ENCODE measurements around the gene ARGLU1. TPM values are rescaled to one million over a fixed set of nuclear protein-coding genes. Genes with fewer than 3 reads are reported as not detected.
A peak's percentile ranks its signal among the peaks of the same experiment; 100 is the strongest.

Gene ARGLU1, protein sequence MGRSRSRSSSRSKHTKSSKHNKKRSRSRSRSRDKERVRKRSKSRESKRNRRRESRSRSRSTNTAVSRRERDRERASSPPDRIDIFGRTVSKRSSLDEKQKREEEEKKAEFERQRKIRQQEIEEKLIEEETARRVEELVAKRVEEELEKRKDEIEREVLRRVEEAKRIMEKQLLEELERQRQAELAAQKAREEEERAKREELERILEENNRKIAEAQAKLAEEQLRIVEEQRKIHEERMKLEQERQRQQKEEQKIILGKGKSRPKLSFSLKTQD
- 142 and 148 TPM in 2 replicates for total RNA-seq
- long read RNA-seq, full-length matches to known transcripts: 91 of 161 reads
- long read RNA-seq, partial matches to known transcripts: 61 of 161 reads
- long read RNA-seq, other reads (novel, unspliced or antisense): 9 of 161 reads

DNA sequence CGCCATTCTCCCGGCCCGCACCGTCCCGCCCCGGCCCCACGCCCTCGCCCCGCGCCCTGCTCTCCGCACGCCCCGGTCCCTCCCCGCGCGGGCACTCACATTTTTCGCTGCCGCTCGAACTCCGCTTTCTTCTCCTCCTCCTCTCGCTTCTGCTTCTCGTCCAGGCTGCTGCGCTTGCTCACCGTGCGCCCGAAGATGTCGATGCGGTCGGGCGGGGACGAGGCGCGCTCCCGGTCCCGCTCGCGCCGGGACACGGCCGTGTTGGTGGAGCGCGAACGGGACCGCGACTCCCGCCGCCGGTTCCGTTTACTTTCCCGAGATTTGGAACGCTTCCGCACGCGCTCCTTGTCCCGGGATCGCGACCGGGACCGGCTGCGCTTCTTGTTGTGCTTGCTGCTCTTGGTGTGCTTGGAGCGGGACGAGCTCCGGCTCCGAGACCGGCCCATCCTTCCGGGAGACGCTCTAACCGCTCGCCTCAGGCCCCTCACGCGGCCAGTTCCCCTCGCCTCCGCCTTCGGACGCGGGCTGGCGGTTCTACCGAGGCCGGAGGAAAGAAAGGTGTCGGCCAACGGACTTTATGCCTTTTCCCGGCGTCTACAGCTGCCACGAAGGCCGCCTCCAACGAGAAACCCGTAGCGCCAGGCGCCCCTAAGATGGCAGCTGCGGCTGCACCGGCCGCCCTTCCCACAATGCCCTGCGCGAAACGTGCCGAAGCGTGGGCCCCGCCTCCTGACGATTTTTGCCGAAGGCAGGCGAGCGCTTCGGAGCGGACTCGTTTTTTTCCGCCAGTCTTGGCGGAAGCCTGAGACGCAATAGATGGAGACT lies at the start of gene ARGLU1:
Gene ARGLU1, minus strand, starts transcription at position 664 of the 825 bp plus-strand sequence. Its CDS starts 218 bp downstream, at position 446.
- peak; percentile 97 for DNase-seq (ENCODE audit: low read depth, low spot score)
- H3K27me3 Mint-ChIP-seq (ENCODE audit: low read depth): no peaks in the 10 kb centered on the region
- TF ChIP-seq, protein P1, sequence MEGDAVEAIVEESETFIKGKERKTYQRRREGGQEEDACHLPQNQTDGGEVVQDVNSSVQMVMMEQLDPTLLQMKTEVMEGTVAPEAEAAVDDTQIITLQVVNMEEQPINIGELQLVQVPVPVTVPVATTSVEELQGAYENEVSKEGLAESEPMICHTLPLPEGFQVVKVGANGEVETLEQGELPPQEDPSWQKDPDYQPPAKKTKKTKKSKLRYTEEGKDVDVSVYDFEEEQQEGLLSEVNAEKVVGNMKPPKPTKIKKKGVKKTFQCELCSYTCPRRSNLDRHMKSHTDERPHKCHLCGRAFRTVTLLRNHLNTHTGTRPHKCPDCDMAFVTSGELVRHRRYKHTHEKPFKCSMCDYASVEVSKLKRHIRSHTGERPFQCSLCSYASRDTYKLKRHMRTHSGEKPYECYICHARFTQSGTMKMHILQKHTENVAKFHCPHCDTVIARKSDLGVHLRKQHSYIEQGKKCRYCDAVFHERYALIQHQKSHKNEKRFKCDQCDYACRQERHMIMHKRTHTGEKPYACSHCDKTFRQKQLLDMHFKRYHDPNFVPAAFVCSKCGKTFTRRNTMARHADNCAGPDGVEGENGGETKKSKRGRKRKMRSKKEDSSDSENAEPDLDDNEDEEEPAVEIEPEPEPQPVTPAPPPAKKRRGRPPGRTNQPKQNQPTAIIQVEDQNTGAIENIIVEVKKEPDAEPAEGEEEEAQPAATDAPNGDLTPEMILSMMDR (conservative IDR thresholded peaks at IDR 0.05): no peak
- H3K4me1 Mint-ChIP-seq: peaks cover 56% of the 10 kb centered on the region
- H3K9me3 Mint-ChIP-seq: peaks cover 5% of the 10 kb centered on the region
- H3K4me3 Mint-ChIP-seq: peak within 1 kb of the TSS; percentile 98
- H3K27ac Mint-ChIP-seq (ENCODE audit: unreplicated experiment): peak within 1 kb of the TSS; percentile 97
- H3K36me3 Mint-ChIP-seq (ENCODE audit: low read depth): peaks cover 3% of the 10 kb centered on the region

DNA sequence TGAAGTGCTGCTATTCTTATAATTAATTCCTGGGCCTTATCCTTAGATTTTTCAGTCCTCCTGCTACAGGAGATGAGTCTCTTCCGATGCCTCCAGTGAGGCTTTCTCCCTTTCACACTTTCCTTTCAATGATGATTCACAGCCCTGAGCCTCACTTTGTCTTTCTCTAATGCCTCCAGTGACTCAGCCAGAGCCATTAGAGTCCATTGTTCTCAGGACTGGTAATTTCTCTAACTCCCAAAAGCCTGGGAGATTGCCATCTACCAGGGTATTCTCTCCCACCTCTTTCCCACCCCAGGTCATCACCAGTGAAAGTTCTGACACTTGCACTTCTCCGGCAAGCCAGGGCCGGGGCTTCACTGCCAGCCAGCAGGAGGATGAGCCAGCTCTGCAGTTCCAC lies 49.6 kb upstream of the ARGLU1 start:
- Mint-ChIP-seq H3K27me3 (ENCODE audit: low read depth) (no peaks in the 10 kb centered on the region), H3K27ac (ENCODE audit: unreplicated experiment) (no peak overlapping the region), H3K4me3 (no peak overlapping the region), H3K4me1 (peaks cover 22% of the 10 kb centered on the region), H3K36me3 (ENCODE audit: low read depth) (no peaks in the 10 kb centered on the region), H3K9me3 (peaks cover 8% of the 10 kb centered on the region)
- TF ChIP-seq, protein P1 (conservative IDR thresholded peaks at IDR 0.05): no peak
- DNase-seq (ENCODE audit: low read depth, low spot score): no peak

DNA sequence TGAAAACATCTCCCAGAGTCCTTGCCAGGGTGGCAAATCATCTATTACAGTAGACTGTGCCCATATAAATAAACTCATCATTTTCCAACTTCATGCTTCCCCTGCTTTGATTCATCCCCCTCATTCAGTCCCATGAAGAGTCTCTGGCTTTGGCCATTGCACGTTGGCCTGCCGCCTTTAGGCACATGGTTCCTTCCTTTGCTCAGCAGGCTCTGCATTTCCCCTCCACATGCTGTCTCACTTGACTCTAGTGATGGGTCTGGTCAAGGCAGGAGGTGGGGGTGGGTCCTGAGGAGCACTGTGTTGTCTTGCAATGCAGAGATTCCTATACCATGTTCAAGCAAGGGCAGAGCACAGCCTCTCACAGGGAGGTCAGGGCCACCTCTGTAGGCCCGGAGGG lies 48.8 kb upstream of the ARGLU1 start:
- no peak for DNase-seq (ENCODE audit: low read depth, low spot score)
- Mint-ChIP-seq H3K4me3 (no peak overlapping the region), H3K27me3 (ENCODE audit: low read depth) (no peaks in the 10 kb centered on the region), H3K36me3 (ENCODE audit: low read depth) (no peaks in the 10 kb centered on the region), H3K9me3 (peaks cover 8% of the 10 kb centered on the region), H3K27ac (ENCODE audit: unreplicated experiment) (no peak overlapping the region), H3K4me1 (peaks cover 22% of the 10 kb centered on the region)
- TF ChIP-seq, protein P1 (conservative IDR thresholded peaks at IDR 0.05): no peak

DNA sequence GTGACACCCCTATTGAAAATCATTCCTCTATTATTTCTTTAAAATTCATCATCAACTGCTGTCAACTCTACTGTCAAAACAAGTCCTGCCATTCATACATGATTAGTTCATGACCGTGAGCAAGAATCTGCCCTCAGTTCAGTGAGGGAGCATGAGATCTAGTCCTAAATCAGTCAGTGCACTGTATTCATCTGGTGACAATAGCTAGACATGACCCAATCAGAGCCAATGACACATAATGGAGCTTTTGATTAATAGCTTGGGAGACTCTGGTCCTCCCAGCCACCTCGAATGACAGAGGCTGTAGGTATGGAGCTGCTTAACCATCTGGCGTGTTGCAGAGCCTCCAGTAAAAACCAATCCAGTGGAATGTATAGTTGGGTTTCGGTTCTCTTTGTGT lies 46.9 kb upstream of the ARGLU1 start:
- Mint-ChIP-seq H3K4me1 (peaks cover 19% of the 10 kb centered on the region), H3K27me3 (ENCODE audit: low read depth) (no peaks in the 10 kb centered on the region), H3K36me3 (ENCODE audit: low read depth) (no peaks in the 10 kb centered on the region)

DNA sequence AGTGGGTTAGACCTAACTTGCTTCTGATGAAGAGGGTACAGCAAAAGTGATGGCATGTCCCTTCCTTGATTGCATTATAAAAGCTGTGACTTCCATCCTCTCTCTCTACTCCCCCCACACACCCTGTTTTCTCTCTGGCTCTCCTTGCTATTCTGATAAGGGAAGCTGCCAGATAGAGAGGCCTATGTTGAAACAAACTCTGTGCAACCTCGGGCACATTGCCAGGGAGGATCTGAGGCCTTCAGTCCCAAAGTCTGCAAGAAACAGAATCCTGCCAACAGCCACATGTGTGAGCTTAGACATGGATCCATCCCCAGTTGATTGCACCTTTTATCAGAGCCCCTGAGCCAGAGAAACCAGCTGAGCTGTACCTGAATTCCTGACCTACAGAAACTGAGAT lies 44.8 kb upstream of the ARGLU1 start:
- TF ChIP-seq, protein P1 (conservative IDR thresholded peaks at IDR 0.05): no peak
- Mint-ChIP-seq H3K4me3 (no peak overlapping the region), H3K4me1 (peaks cover 14% of the 10 kb centered on the region), H3K36me3 (ENCODE audit: low read depth) (no peaks in the 10 kb centered on the region), H3K9me3 (peaks cover 5% of the 10 kb centered on the region), H3K27me3 (ENCODE audit: low read depth) (no peaks in the 10 kb centered on the region), H3K27ac (ENCODE audit: unreplicated experiment) (no peak overlapping the region)
- DNase-seq (ENCODE audit: low read depth, low spot score): no peak

More for the DNA sequence above, 46.9 kb upstream of the ARGLU1 start:
- TF ChIP-seq, protein P1 (conservative IDR thresholded peaks at IDR 0.05): no peak
- no peak overlapping the region for H3K4me3 Mint-ChIP-seq
- peaks cover 11% of the 10 kb centered on the region for H3K9me3 Mint-ChIP-seq
- H3K27ac Mint-ChIP-seq (ENCODE audit: unreplicated experiment): no peak overlapping the region
- no peak for DNase-seq (ENCODE audit: low read depth, low spot score)

Data from neural crest cell (in vitro differentiated cells).